Measurements from ENCODE around the gene TRERF1.
A peak's percentile ranks its signal among the peaks of the same experiment; 100 is the strongest.
"Not testable (repeated sequence)": the region's sequence is repeated elsewhere in the genome, so short reads cannot be mapped to it uniquely, and the experiment has no call there.

The TRERF1 gene

DNA sequence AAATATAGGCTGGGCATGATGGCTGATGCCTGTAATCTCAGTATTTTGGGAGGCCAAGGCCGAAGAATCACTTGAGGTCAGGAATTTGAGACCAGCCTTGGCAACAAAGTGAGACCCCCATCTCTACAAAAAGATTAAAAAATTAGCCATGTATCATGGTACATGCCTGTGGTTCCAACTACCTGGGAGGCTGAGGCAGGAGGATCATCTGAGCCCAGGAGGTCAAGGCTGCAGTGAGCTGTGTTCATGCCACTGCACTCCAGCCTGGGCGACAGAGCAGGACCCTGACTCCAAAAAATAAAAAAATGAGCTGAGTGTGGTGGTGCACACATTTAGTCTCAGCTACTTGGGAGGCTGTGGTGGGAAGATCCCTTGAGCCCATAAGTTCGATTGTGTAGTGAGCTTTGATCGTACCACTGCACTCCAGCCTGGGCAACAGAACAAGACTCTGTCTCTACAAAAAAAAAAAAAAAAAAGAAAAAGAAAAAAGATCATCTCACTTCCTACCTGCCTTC lies 246.9 kb downstream of the TRERF1 start:
- in situ Hi-C loops (cut with HindIII; ENCODE audit: low pct_ligation_motif_present, low pct_unique_long_range_greater_than_20kb, low sequenced_read_pairs) = no loop called here
- no peak for DNase-seq

DNA sequence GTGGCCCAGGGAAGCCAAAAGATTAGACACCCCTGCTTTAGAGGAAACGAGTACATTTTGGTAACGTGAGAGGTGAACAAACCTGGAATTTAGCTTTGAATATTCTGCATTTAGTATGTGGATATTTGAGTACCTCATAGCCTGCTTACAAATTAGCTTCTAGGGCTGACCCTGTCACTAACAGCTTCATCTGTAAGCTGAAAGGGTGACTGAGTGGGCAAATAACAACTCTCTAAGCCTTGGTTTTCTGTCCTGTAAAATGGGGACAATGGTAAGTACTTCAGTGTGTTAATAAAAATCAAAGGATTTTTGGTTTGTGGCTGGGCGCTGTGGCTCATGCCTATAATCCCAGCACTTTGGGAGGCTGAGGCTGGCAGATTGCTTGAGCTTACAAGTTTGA lies 248.5 kb downstream of the TRERF1 start:
- in situ Hi-C loops (cut with HindIII; ENCODE audit: low pct_ligation_motif_present, low pct_unique_long_range_greater_than_20kb, low sequenced_read_pairs) = no loop called here
- no peak for DNase-seq

DNA sequence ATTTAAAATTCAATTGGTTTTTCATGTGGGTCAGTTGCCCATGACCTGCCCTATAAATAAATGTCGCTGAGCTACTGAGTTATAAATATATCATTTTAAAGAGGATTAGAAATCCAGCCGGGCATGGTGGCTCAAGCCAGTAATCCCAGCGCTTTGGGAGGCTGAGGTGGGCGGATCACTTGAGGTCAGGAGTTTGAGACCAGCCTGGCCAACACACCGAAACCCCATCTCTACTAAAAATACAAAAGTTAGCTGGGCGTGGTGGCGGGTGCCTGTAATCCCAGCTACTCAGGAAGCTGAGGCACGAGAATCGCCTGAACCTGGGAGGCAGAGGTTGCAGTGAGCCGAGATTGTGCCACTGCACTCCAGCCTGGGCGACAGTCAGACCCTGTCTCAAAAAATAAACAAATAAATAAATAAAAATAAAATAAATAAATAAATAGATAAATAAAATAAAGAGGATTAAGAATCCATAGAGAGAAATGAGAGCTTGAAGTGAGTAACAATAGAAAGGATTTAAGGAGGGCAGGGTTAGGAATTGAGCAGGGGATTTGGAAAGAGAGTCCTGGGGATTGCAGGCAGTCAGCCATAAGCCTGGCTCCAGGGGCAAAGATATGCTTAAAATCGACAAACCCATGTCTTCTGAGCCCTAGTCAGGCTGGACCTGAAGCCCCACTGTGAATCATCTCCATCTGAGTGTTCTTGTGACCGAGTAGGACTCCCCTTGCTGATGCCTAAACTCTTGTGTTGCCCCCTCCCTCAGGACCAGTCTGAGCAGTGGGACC lies 249.4 kb downstream of the TRERF1 start:
- DNase-seq; in situ Hi-C loops (cut with HindIII; ENCODE audit: low pct_ligation_motif_present, low pct_unique_long_range_greater_than_20kb, low sequenced_read_pairs): not testable (repeated sequence)

DNA sequence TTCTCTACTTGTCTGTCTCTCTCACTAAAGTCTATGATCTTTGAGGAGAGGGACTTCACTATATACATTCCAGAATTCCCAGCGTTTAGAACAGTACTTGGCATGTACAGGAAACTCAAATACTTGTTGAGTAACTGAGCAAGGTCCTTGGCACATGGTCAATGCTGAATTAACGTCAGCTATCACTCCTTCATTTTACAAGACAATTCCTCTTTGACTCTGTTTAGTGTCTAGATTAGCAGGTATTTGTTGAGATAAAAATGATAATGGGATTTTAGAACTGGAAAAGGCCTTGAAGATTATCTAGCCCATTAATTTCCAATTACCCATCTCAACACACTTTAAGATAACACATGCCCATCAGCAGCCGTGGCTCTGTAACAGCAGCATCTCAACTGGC lies 250.3 kb downstream of the TRERF1 start:
- DNase-seq = no peak
- in situ Hi-C loops (cut with HindIII; ENCODE audit: low pct_ligation_motif_present, low pct_unique_long_range_greater_than_20kb, low sequenced_read_pairs) = no loop called here

DNA sequence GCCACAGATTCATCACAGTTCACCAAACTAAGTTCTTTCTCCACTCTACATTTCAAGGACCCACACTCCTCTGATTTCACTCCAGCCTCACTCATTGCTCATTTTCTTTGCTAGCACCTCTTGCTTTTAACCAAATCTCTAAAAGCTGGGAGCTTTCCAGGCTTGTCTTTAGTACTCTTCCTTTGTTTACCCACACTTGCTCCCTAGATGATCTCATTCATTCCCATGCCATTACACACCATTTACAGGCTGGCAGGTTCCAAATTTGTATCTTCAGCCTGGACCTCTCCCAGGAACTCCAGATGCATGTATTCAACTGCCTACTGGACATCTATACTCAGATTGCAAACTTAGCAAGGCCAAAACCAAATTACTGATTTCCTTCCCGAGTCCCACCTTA lies 251.7 kb downstream of the TRERF1 start:
- peak; percentile 73 for DNase-seq
- in situ Hi-C loops (cut with HindIII; ENCODE audit: low pct_ligation_motif_present, low pct_unique_long_range_greater_than_20kb, low sequenced_read_pairs) = no loop called here

DNA sequence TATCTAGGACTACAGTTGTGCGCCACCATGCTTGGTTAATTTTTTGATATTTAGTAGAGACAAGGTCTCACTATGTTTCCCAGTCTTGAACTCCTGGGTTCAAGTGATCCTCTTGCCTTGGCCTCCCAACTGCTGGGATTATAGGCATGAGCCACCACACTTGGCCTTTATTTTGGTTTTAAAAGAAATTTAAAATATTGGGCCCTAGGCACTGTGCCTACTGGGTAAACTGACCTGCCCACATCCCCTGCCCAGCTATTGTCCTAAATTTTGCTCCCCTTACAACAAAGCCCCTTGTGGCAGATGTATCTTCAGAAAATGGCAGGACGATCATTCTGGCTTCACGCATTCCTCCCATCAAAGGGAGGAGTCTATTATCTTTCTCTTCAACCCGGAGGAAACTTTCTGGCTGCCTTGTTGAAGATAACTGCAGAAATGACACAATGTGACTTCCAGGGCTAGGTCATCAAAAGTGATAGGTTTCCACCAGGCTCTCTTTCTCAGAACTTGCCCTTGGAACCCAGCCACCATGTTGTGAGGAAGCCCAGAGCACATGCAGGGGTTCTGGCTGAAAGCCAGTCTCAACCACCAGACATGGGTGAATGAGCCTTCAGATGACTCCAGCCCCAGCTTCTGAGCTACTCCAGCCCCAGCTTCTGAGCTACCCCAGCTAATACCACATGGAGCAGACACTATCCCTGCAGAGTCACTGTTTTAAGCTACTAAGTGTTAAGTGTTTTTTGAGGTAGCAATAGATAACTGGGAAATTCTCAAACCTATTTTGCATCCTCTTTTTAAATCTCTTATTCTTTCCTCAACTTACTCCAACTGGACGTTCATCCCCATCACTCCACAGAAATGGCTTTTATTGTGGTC lies 252.4 kb downstream of the TRERF1 start:
- DNase-seq = peak; percentile 93

DNA sequence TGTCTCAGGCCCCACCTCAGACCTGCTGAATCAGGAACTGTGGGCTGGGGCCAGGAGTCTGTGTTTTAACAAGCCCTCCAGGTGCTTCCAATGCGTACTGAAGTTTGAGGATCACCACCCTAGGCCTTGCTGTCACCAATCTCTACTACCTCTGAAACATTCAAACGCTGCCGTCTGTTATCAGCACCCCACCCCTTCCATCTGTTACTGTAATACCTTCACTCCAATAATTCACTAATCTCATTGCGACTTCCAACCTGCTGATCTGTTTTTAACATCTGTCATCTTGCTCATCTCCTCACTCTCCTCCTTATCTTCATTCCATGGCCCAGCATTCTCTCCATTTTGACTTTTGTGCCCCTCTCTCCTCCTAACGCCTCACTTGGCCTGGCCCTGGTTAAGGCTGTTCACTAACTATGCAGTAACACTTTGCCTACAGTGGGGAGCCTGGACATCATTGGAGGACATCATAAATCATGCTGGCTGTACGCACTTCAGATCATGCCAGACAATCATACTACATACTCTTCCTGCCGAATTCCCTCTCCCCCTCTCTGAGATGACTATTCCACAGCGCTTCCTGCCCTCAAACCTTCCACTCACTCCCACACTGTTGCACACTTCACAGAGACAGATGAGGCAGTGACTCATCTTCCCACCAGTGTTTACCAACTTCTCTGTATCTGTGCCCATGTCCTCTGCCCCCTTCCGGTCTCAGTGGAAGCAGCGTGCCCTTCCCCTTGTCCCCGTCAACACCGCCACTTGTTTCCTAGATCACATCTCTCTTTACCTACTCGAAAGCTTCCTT lies 254.0 kb downstream of the TRERF1 start:
- no peak for DNase-seq
- in situ Hi-C loops (cut with HindIII; ENCODE audit: low pct_ligation_motif_present, low pct_unique_long_range_greater_than_20kb, low sequenced_read_pairs) = no loop called here

More for the DNA sequence above, 252.4 kb downstream of the TRERF1 start:
- in situ Hi-C loops (cut with HindIII; ENCODE audit: low pct_ligation_motif_present, low pct_unique_long_range_greater_than_20kb, low sequenced_read_pairs) = no loop called here

DNA sequence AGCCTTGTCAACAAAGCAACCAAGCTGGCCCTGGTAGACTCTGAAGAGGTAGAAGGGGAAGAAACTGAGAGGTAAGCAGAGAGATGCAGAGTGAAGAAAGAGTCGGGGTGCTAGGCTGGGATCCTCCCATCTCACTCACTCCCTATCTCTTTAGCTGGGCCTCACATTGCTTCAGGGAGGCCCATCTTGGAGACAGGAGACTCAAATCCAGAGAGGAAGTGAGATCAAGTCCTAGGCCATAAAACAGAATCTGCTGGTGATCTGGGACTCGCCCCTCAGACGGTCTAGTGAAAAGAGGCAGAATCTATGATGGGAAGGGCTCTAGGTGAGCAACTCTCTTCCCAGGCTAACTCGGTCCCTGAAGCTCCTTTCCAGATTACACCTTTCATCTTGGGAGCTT lies 256.3 kb downstream of the TRERF1 start:
- DNase-seq = no peak
- in situ Hi-C loops (cut with HindIII; ENCODE audit: low pct_ligation_motif_present, low pct_unique_long_range_greater_than_20kb, low sequenced_read_pairs) = no loop called here

DNA sequence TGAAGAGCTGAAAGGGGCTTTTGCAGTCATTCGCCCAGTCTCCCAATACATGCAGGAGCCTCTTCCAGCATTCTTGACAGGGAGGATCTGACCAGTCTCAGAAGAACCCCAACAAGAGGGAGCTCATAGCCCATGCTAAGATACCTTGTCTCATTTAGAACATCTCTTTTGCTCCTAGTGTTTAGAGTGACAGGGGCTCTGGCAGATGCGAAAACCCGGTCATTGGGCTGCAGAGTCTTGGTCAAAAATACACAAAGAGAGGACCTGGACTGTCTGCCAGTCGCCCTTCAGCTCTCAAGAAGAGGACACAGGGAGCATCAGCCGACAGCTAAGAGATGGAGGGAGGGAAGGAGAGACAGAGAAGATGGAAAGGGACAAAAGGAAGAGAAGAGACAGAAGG lies 257.7 kb downstream of the TRERF1 start:
- DNase-seq = no peak

DNA sequence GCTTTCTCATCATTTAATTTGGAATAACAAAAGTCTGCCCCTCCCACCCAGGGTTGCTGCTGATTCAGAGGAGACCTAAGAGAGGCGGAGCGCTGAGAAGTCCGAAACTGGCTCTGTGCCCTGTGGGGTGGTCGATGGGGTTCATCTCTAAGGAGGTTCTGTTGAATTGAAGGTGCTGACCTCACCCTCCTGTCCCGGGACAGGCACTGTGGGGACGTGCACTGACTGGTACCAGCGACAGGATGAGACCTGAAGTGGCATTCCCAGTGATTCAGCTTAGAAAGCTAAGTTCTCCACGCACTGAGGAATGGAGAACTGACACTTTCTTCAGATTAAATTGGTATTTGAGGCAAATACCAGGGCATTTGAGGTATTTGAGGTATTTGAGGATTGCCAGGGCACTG lies 258.2 kb downstream of the TRERF1 start:
- DNase-seq = peak; percentile 70
- in situ Hi-C loops (cut with HindIII; ENCODE audit: low pct_ligation_motif_present, low pct_unique_long_range_greater_than_20kb, low sequenced_read_pairs) = no loop called here

More for the DNA sequence above, 257.7 kb downstream of the TRERF1 start:
- in situ Hi-C loops (cut with HindIII; ENCODE audit: low pct_ligation_motif_present, low pct_unique_long_range_greater_than_20kb, low sequenced_read_pairs) = no loop called here

DNA sequence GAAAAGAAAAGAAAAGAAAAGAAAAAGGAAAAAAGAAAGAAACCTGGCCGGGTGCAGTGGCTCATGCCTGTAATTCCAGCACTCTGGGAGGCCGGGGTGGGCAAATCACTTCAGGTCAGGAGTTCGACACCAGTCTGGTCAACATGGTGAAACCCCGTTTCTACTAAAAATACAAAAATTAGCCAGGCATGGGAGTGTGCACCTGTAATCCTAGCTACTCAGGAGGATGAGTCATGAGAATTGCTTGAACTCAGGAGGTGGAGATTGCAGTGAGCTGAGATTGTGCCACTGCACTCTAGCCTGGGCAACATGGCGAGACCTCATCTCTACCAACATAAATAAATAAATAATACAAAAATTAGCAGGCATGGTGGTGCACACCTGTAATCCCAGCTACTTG lies 259.3 kb downstream of the TRERF1 start:
- in situ Hi-C loops (cut with HindIII; ENCODE audit: low pct_ligation_motif_present, low pct_unique_long_range_greater_than_20kb, low sequenced_read_pairs) = not testable (repeated sequence)

DNA sequence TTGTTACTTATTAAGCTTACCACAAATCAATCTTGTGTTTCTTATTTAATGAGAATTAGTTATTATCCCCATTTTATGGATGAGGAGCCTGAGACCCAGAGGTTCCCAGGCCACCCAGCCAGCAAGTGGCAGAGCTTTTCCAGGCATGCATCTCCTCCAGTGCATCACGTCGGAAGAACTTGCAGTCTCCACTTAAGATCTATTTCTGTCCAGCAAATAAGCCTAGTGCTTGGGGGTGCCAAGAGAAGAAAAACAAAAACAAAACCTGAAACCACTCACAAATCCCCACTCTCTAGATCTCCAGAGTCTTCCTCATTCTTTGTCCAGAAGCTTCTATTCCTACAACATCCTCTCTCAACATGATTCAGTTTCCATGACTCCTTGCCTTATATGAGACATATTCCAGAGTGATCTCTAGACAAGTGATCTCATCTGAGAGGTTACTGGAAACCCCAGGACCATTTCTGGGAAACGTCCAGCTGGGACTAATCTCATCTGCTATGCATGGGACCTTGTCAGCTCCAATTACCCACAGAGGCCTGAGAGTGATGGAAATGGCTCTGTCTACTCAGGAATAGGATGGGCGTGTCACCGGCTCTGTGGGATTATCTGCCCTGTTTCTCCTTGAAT lies 261.1 kb downstream of the TRERF1 start:
- in situ Hi-C loops (cut with HindIII; ENCODE audit: low pct_ligation_motif_present, low pct_unique_long_range_greater_than_20kb, low sequenced_read_pairs) = no loop called here
- DNase-seq = no peak

More for the DNA sequence above, 259.3 kb downstream of the TRERF1 start:
- DNase-seq = peak; percentile 30

DNA sequence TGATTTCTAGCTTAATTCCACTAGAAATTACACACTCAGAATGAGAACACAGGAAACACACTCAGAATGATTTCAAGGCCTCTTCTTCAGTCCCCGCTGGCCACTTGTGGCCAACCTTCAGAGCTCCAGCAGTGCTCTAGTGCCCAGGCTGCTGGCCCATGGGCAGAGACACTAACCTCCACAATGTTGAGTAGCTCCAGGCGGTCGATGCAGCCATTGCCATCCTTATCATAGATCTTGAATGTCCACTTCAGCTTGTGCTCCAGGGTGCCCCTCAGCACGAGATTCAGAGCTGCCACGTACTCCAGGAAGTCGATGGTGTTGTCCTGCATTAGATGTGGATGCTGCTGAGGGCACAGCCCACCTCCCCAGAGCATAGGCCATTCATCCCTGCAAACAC lies 263.3 kb downstream of the TRERF1 start:
- in situ Hi-C loops (cut with HindIII; ENCODE audit: low pct_ligation_motif_present, low pct_unique_long_range_greater_than_20kb, low sequenced_read_pairs) = no loop called here

DNA sequence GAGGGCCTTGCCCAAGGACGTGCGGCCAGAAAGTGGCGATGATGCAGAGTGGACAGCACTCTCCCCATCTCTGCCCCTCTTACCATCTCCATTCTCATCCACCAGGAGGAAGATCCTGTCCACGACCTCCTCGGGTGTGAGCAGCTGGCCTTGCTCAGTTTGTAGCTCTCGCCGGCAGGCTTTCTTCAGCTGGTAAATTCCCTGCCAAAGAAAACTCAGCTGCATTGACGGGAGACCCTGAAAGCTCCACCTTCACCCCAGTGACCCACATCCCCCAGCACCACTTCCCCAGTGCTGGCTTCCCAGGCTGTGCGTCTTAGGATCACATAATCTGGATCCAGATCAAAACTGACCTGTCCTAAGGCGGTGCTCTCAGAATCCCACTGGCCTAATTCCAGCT lies 266.1 kb downstream of the TRERF1 start:
- no peak for DNase-seq
- in situ Hi-C loops (cut with HindIII; ENCODE audit: low pct_ligation_motif_present, low pct_unique_long_range_greater_than_20kb, low sequenced_read_pairs) = no loop called here

More for the DNA sequence above, 263.3 kb downstream of the TRERF1 start:
- DNase-seq = no peak

DNA sequence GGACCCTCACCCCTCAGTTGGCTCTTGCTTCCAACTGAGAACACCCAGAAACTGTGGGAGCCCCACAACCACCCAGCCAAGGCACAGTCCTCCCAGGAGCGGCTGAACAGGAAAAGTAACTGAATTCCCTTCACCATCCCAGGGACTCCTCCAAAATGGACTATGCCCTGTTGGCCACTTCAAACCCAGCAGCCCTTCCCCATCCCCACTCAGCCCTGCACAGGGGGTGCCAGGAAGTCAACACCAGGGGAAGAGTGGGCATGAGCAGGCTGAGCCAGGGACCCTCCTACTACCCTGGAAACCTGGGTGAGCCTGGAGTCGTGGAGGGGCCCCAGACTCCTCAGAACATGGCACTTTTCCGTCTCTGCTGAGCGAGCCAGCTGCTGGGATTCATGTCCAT lies 267.3 kb downstream of the TRERF1 start:
- DNase-seq = no peak
- in situ Hi-C loops (cut with HindIII; ENCODE audit: low pct_ligation_motif_present, low pct_unique_long_range_greater_than_20kb, low sequenced_read_pairs) = no loop called here

DNA sequence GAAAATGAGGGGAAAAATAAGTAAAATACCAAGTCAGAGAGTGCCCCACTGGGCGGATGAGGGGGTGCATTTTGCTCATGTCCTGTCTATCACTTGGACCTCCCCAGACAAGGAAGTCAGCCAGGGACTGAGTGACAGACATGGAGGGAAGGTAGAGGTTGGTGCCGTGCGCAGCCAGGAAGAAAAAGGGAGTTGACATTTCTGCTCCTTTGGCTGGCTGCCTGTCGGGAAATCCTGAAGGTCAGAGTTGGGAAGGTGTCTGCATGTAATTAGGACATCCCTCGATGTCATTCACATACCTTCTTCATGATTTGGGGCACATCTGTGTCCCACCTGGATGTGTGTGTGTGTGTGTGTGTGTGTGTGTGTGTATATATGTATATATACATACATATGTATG lies 269.6 kb downstream of the TRERF1 start:
- in situ Hi-C loops (cut with HindIII; ENCODE audit: low pct_ligation_motif_present, low pct_unique_long_range_greater_than_20kb, low sequenced_read_pairs) = no loop called here
- no peak for DNase-seq

DNA sequence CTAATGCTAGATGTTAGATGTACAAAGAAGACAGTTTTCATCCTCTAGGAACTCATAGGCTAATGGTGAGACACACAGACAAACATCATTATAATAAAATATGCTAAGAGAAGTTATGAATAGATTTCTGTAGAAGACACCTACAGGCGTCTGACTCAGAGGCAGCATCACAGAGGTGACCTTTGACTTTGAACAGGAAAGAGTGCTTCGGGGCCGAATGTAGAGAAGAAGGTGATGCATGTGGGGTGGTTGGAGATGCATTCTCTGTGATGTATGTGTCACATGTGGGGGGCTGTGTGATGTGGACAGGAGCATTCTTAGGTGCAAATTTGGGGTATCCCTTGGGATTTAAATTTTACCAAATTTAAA lies 271.8 kb downstream of the TRERF1 start:
- no peak for DNase-seq
- in situ Hi-C loops (cut with HindIII; ENCODE audit: low pct_ligation_motif_present, low pct_unique_long_range_greater_than_20kb, low sequenced_read_pairs) = no loop called here

DNA sequence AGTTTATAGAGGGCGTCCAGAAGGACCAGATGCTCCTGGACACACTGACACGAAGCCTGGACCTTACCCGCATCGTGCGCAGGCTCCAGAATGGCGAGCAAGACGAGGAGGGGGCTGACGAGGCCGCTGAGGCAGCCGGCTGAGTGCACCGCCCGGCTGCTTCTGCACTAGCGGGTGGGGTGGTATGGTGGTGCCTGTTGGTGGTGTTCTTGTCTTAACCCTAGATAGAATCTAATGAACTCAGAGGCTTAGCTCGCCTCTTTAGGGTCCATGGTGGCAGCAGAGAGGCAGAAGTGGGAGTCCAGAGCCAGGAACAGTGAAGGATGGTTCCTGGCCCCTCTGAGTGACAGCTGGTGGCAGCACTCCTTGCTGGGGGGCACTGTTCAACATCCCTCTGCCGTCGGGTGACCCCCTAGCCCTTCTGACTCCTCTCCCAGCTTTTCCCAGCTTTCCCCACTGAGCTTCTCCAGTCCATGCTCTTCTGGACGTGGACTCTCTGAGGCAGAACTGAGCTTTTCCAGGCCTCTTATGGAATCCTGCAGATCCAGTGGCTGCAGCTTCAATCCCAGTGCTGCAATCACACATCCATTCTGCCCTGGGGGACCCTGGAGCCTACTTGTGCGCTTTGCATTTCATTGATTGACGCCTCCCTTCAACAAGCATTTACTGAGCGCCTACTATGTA lies 272.3 kb downstream of the TRERF1 start:
- no peak for DNase-seq
- in situ Hi-C loops (cut with HindIII; ENCODE audit: low pct_ligation_motif_present, low pct_unique_long_range_greater_than_20kb, low sequenced_read_pairs) = no loop called here
